Mucosa of rectum (tissue), 2 donors: Measurements from ENCODE around the gene H6PD.

Experiments used
- H3K27ac ChIP-seq, 2 donors: one replicate each; pipeline ENCODE4 v1.7.0; 2013; ENCODE audit warnings: inconsistent platforms in 2 of 2, low read depth in 2 of 2, low read length in 2 of 2
- H3K27me3 ChIP-seq, 2 donors: one replicate each; pipeline ENCODE4 v1.7.0; 2013; ENCODE audit warnings: low read length in 2 of 2; ENCODE audit not compliant: control insufficient read depth in 2 of 2, insufficient read depth in 2 of 2
- H3K36me3 ChIP-seq, 2 donors: one replicate each; pipeline ENCODE4 v1.7.0; 2013; ENCODE audit warnings: low read length in 2 of 2; ENCODE audit not compliant: control insufficient read depth in 2 of 2, insufficient read depth in 2 of 2
- H3K4me1 ChIP-seq, 2 donors: one replicate each; pipeline ENCODE4 v1.7.0; 2013; ENCODE audit warnings: low read length in 2 of 2, mild to moderate bottlenecking in 1 of 2; ENCODE audit not compliant: control insufficient read depth in 2 of 2, insufficient read depth in 2 of 2
- H3K4me3 ChIP-seq, 2 donors: one replicate each; pipeline ENCODE4 v1.7.0; 2013; ENCODE audit warnings: low read length in 2 of 2
- H3K9ac ChIP-seq, 2 donors: one replicate each; pipeline ENCODE4 v1.7.0; 2013; ENCODE audit warnings: low read length in 2 of 2, low read depth in 1 of 2, mild to moderate bottlenecking in 1 of 2
- H3K9me3 ChIP-seq, 2 donors: one replicate each; pipeline ENCODE4 v1.7.0; 2013; ENCODE audit warnings: low read length in 2 of 2; ENCODE audit not compliant: control insufficient read depth in 2 of 2
- donor health status: healthy.
- donor health status: Normal muscosa, but diverticular disease.

H6PD gene

DNA sequence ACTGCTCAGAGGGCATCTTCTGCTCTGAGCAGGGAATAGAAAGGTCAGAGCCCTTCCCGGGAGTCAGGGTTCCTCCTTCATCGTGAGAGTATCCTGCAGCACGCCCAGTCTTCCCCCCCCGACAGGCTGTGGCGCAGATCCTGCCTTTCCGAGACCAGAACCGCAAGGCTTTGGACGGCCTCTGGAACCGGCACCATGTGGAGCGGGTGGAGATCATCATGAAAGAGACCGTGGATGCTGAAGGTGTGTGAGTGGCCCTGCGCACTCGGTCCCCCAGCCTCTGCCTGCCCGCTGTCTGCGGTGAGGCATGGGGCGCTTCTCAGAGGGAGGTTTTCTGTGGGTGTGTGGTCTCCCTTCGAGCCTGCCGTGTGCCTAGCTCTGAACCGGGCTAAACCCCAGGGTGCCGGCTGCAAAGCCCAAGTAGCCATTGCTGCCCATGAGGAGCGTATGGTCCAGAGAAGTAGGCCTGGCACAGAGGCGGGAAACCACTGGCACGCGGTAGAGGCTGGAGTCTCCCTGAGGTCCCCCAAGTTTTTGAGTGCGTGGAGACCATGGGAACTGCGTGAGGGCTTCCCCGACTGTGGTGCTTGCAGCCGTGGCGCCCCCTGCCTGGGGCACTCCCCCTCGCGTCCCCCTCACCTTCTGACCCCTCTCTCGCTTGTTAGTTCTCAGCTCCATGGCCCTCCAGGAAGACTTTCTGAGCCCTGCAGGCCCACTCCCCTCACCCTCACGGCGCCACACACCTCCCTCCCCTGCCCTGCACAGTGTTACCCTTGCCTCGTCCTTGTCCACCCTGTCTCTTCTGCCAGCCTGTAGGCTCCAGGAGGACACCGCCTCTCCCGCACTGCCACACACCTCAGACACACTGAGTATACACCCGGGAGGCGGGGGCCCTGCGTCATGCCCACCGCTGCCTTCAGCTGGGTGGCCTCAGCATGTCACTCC is 12.5 kb downstream of the H6PD start:
- no peaks in the 10 kb centered on the region for H3K9me3 ChIP-seq
- H3K9ac ChIP-seq: no peak overlapping the region
- peaks cover 12 to 41% of the 10 kb centered on the region in 2 donors for H3K4me1 ChIP-seq
- H3K36me3 ChIP-seq: peaks cover 13 to 33% of the 10 kb centered on the region in 2 donors
- H3K27ac ChIP-seq: no peak overlapping the region
- no peak overlapping the region for H3K4me3 ChIP-seq
- H3K27me3 ChIP-seq: no peaks in the 10 kb centered on the region

DNA sequence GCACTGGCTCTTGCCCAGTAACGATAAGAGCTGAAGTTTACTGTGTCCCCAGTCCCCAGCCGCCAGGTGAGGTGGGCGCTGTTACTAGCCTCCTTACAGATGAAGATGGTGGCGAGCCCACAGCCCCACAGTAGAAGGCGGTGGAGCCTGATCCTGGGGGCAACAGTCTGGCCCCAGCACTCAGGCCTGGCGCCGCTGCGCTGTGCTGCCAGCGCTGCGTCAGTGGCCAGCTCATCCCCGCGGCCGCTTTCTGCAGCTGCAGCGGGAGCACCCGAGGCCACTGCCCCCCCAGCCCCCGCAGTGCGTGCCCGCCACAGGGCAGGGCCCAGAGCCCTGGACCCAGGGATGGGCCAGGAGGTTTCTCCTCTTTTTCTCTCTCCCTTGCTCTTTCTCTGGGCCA is 13.3 kb downstream of the H6PD start:
- Histone ChIP-seq H3K9ac (no peak overlapping the region), H3K4me3 (no peak overlapping the region), H3K9me3 (no peaks in the 10 kb centered on the region), H3K36me3 (peaks cover 13 to 35% of the 10 kb centered on the region in 2 donors), H3K27me3 (no peaks in the 10 kb centered on the region), H3K4me1 (peaks cover 12 to 34% of the 10 kb centered on the region in 2 donors), H3K27ac (no peak overlapping the region)

GRCh38 chr1:9248341-9249262 is 14.0 kb downstream of the H6PD start:
- Histone ChIP-seq H3K9ac (peak overlapping the region in 1 of 2 donors; percentile 38), H3K36me3 (peaks cover 13 to 36% of the 10 kb centered on the region in 2 donors), H3K27me3 (no peaks in the 10 kb centered on the region), H3K9me3 (no peaks in the 10 kb centered on the region), H3K4me1 (peaks cover 12 to 28% of the 10 kb centered on the region in 2 donors), H3K27ac (peak overlapping the region in 1 of 2 donors; percentile 32), H3K4me3 (no peak overlapping the region)

DNA sequence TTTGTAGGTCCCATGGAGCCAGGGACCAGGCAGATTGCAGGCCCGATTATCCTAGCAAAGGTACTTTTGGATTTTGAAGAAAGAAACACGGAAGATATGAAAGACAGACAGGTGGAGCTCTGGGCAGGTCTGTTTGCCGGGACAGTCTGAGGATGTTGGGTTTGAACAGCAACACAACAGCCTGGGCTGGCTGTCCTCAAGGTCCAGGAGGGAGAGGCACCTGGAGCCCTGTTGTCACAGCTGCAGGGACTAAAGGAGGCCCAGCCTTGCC is 14.6 kb downstream of the H6PD start:
- Histone ChIP-seq H3K27ac (peak overlapping the region in 1 of 2 donors; percentile 32), H3K4me3 (no peak overlapping the region), H3K4me1 (peaks cover 12 to 25% of the 10 kb centered on the region in 2 donors), H3K27me3 (no peaks in the 10 kb centered on the region), H3K9me3 (no peaks in the 10 kb centered on the region), H3K36me3 (peaks cover 13 to 36% of the 10 kb centered on the region in 2 donors), H3K9ac (peak overlapping the region in 1 of 2 donors; percentile 38)

DNA sequence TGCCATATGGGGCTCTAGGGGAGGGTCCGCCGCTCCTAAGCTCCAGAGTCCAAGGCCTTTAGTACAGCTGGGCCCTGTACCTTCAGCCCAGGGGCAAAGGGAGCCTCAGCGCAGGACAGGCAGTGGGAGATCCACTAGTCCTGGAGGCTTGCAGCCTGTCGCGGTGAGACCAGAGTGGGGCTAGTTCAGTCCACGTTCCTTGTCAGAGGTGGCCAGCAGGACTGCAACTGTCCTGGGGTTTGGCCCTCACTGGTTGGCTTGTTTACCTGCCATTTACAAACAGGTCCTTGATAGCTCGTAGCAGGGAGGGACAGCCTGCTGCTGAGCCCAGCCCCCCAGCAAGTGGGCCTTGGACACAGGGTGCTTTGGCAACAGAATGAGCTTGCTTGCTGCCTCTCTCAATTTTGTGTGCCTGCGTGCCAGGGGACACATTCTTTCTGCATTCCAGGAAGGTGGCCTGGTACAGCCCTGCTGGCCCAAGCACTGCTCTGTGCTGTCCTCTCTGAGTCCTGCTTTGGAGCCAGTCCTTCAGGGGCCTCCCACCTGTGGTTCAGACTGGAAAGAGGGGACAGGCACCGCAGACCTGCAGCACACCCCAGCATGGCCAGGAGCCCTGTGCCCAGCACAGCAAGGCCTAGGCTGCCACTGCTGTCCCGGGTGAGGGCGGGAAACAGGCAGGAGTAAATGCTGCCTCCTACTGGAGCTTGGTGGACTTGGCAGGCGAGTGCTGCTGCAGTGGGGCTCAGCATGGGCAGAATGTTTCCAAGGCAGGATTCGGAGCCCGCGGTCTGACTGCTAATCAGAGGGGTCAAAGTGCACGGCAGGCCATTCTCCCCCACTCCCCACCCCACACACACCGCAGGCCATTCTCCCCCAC is 15.2 kb downstream of the H6PD start:
- Histone ChIP-seq H3K4me3 (no peak overlapping the region), H3K27ac (peak overlapping the region in 1 of 2 donors; percentile 32), H3K4me1 (peaks cover 7 to 19% of the 10 kb centered on the region in 2 donors), H3K27me3 (no peaks in the 10 kb centered on the region), H3K36me3 (peaks cover 13 to 36% of the 10 kb centered on the region in 2 donors), H3K9ac (peak overlapping the region in 1 of 2 donors; percentile 38), H3K9me3 (no peaks in the 10 kb centered on the region)

GRCh38 chr1:9250411-9251381 is 16.1 kb downstream of the H6PD start:
- Histone ChIP-seq H3K27me3 (no peaks in the 10 kb centered on the region), H3K9ac (no peak overlapping the region), H3K36me3 (peaks cover 13 to 29% of the 10 kb centered on the region in 2 donors), H3K9me3 (no peaks in the 10 kb centered on the region), H3K27ac (peak overlapping the region in 1 of 2 donors; percentile 10), H3K4me1 (peaks cover 3 to 14% of the 10 kb centered on the region in 2 donors), H3K4me3 (no peak overlapping the region)

- Histone ChIP-seq H3K9me3 (no peaks in the 10 kb centered on the region), H3K27me3 (no peaks in the 10 kb centered on the region), H3K4me1 (peaks cover 3 to 14% of the 10 kb centered on the region in 2 donors), H3K27ac (no peak overlapping the region), H3K9ac (no peak overlapping the region), H3K4me3 (no peak overlapping the region), H3K36me3 (peaks cover 16 to 31% of the 10 kb centered on the region in 2 donors)
Observed at GRCh38 chr1:9251501-9251900, 16.9 kb downstream of the H6PD start.

GRCh38 chr1:9253004-9253403 is 18.4 kb downstream of the H6PD start:
- H3K27me3 ChIP-seq: no peaks in the 10 kb centered on the region
- H3K27ac ChIP-seq: no peak overlapping the region
- H3K4me1 ChIP-seq: peaks cover 3 to 14% of the 10 kb centered on the region in 2 donors
- H3K36me3 ChIP-seq: peaks cover 4 to 17% of the 10 kb centered on the region in 2 donors
- no peak overlapping the region for H3K4me3 ChIP-seq
- no peak overlapping the region for H3K9ac ChIP-seq
- no peaks in the 10 kb centered on the region for H3K9me3 ChIP-seq
